T-cell (primary cell): Measurements from ENCODE around the gene NUP107. TPM values are rescaled to one million over a fixed set of nuclear protein-coding genes. Genes with fewer than 3 reads are reported as not detected.

ENCODE experiments used
- ATAC-seq, 4 experiments: fragments of 200-7000 bp in 3 of 4; fragments of 150-1000 bp in 1 of 4; cut with Tn5 transposase; replicated peaks in 1 of 4; 1 replicate in 3 of 4; 2 replicates in 1 of 4; pipeline ENCODE4 v1.10.0; 2021; ENCODE audit warnings: moderate library complexity in 3 of 4, mild to moderate bottlenecking in 2 of 4, moderate number of reproducible peaks in 1 of 4
- CTCF ChIA-PET, 2 donors: fragments of 300-600 bp; sonication (Branson Sonifier 250); formaldehyde crosslinking; loops; one replicate each; lab custom pipeline; 2022; ENCODE audit warnings: antibody characterized with exemption in 2 of 2; lab: Charles Lee
- POLR2A ChIA-PET, 2 donors: fragments of 300-600 bp; sonication (Branson Sonifier 250); formaldehyde crosslinking; loops; one replicate each; lab custom pipeline; 2022; ENCODE audit warnings: antibody characterized with exemption in 2 of 2; lab: Charles Lee
- DNase-seq, 35 experiments: peaks; one replicate each; pipeline versions ENCODE4 v3.0.0 to v3.0.0-alpha.2; 2013 to 2023
- H3K27ac ChIP-seq: one replicate; pipeline ENCODE4 v1.5.1; 2013; ENCODE audit warnings: low read length
- H3K27me3 ChIP-seq, 2 experiments: replicated peaks in 1 of 2; 1 replicate in 1 of 2; 2 replicates in 1 of 2; pipeline versions ENCODE4 v1.6.1 to v1.7.0; 2013; ENCODE audit warnings: low read length in 1 of 2, mixed read lengths in 1 of 2; ENCODE audit not compliant: control insufficient read depth in 2 of 2, insufficient read depth in 2 of 2; ENCODE audit errors: extremely low read depth in 1 of 2
- H3K36me3 ChIP-seq, 2 donors: 1 replicate in 1 of 2; 2 replicates in 1 of 2; pipeline versions ENCODE4 v1.6.1 to v1.7.0; 2013; ENCODE audit warnings: low read length in 1 of 2; ENCODE audit not compliant: control insufficient read depth in 2 of 2, insufficient read depth in 1 of 2; ENCODE audit errors: extremely low read depth in 1 of 2
- H3K4me1 ChIP-seq, 2 experiments: 1 replicate in 1 of 2; 2 replicates in 1 of 2; pipeline versions ENCODE4 v1.6.1 to v1.7.0; 2013; ENCODE audit warnings: low read length in 2 of 2, mixed read lengths in 1 of 2; ENCODE audit not compliant: insufficient read depth in 2 of 2, control insufficient read depth in 1 of 2; ENCODE audit errors: extremely low read depth in 1 of 2
- H3K4me3 ChIP-seq, 2 donors: 1 replicate in 1 of 2; 2 replicates in 1 of 2; pipeline versions ENCODE4 v1.5.1 to v1.7.0; 2013; ENCODE audit warnings: mild to moderate bottlenecking in 2 of 2, low read length in 1 of 2, moderate library complexity in 1 of 2; ENCODE audit not compliant: control insufficient read depth in 1 of 2; ENCODE audit errors: extremely low read depth in 1 of 2
- H3K9me3 ChIP-seq: 2 replicates; pipeline ENCODE4 v1.7.0; 2013
- H3K27ac Mint-ChIP-seq, 2 donors: one replicate each; pipeline ENCODE4 v1.8.0; 2020 to 2021; ENCODE audit warnings: mild to moderate bottlenecking in 2 of 2, mixed read lengths in 2 of 2
- H3K27me3 Mint-ChIP-seq, 2 donors: one replicate each; pipeline ENCODE4 v1.8.0; 2021 to 2022; ENCODE audit warnings: mixed read lengths in 2 of 2
- H3K36me3 Mint-ChIP-seq: one replicate; pipeline ENCODE4 v1.8.0; 2021; ENCODE audit warnings: mixed read lengths
- H3K4me1 Mint-ChIP-seq, 3 donors: one replicate each; pipeline ENCODE4 v1.8.0; 2020 to 2022; ENCODE audit warnings: mixed read lengths in 3 of 3, mild to moderate bottlenecking in 1 of 3
- H3K4me3 Mint-ChIP-seq, 3 donors: one replicate each; pipeline ENCODE4 v1.8.0; 2020 to 2022; ENCODE audit warnings: mild to moderate bottlenecking in 3 of 3, mixed read lengths in 3 of 3, moderate library complexity in 3 of 3
- H3K9me3 Mint-ChIP-seq, 3 donors: one replicate each; pipeline ENCODE4 v1.8.0; 2020 to 2022; ENCODE audit warnings: mixed read lengths in 3 of 3
- WGBS: methylation state at CpG from one replicate; pipeline ENCODE4 v1.1.5; 2013; ENCODE audit warnings: missing lambda C conversion rate; ENCODE audit not compliant: insufficient coverage; 5-methylcytosine and 5-hydroxymethylcytosine counted together
- total RNA-seq, 35 experiments: library from RNA in 6 of 35; stranded (reverse) in 6 of 35; fragments of 120-200 nt in 1 of 35; gene quantifications; one replicate each; pipeline versions ENCODE4 v1.2.1 to v1.2.4 and lab custom pipeline; 2013 to 2026

The NUP107 gene
- total RNA-seq, 5 donors from 2014 or later (not counting 1 experiment from before 2014, with no cell fraction given) = 38.4 to 67.5 (median 50.7) TPM

DNA sequence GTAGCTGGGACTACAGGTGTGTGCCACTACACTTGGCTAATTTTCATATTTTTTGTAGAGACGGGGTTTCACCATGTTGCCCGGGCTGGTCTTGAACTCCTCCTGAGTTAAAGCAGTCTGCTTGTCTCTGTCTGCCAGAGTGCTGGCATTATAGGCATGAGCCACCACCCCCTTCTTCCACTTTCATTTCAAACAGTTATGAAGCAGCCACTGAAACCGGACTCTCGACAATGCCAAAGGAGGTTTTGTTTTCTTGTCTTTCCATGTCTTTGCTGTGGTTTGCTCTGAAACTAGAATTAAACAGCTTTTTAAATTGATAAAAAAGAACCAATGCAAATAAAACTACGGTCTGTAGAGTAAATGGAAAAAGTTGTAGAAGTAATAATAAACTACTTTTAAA, 45.6 kb upstream of the NUP107 start:
- ChIA-PET POLR2A (interaction anchor here in 1 of 2 donors (0.6 to 1.1 kb wide), 2 partner anchors 14 to 29 kb away, joined by 3 to 4 read pairs; no protein-coding TSS in a partner anchor), CTCF (interaction anchor here in 1 of 2 donors (1.1 kb wide), 1 partner anchor 11 kb away, joined by 3 read pairs; no protein-coding TSS in a partner anchor)
- Histone ChIP-seq H3K27ac (peak overlapping the region; percentile 16), H3K36me3 (peaks cover 0 to 10% of the 10 kb centered on the region in 2 donors), H3K4me1 (peaks cover 45 to 50% of the 10 kb centered on the region in 2 experiments), H3K9me3 (no peaks in the 10 kb centered on the region), H3K4me3 (peak overlapping the region; percentile 3 to 15), H3K27me3 (no peaks in the 10 kb centered on the region)
- Mint-ChIP-seq H3K4me1 (peaks cover 89 to 93% (median 92%) of the 10 kb centered on the region in 3 donors), H3K27ac (peak overlapping the region; percentile 69 to 73), H3K27me3 (no peaks in the 10 kb centered on the region), H3K36me3 (peaks cover 15% of the 10 kb centered on the region), H3K4me3 (peak overlapping the region; percentile 51 to 68 (median 61)), H3K9me3 (no peaks in the 10 kb centered on the region)
- WGBS = 0% methylated on average over 2 of the region's 5 CpGs
- DNase-seq = peak in 16 of 35 experiments; percentile 10 to 49 (median 20)
- peak; percentile 64 to 76 (median 70) for ATAC-seq

DNA sequence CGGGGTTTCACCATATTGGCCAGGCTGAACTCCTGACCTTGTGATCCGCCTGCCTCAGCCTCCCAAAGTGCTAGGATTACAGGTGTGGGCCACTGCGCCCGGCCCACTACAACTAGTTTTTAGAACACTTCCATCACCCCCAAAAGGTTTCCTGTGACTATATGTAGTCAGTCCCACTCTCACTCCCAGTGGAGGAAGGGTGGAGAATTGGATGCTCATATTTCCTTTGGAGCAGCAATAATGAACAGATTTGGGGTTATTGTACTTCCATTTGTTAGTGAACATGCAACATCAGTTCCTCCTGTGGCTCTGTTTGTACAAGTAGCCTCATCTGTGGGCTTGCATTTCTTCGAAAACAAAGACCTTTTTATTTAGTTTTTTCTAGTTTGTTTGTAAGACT, 40.3 kb upstream of the NUP107 start:
- CTCF ChIA-PET = interaction anchor here (0.6 to 0.8 kb wide), 3 partner anchors 34 to 257 kb away, joined by 3 to 6 read pairs (median 4); no protein-coding TSS in a partner anchor
- POLR2A ChIA-PET = interaction anchor here in 1 of 2 donors (0.6 kb wide), 1 partner anchor 35 kb away, joined by 3 read pairs; no protein-coding TSS in a partner anchor
- DNase-seq = no peak
- Histone ChIP-seq H3K27ac (no peak overlapping the region), H3K9me3 (no peaks in the 10 kb centered on the region), H3K4me1 (peaks cover 10 to 29% of the 10 kb centered on the region in 2 experiments), H3K36me3 (peaks cover 0 to 26% of the 10 kb centered on the region in 2 donors), H3K4me3 (no peak overlapping the region), H3K27me3 (no peaks in the 10 kb centered on the region)
- Mint-ChIP-seq H3K9me3 (no peaks in the 10 kb centered on the region), H3K27ac (peak overlapping the region; percentile 49 to 70), H3K27me3 (no peaks in the 10 kb centered on the region), H3K36me3 (peaks cover 24% of the 10 kb centered on the region), H3K4me3 (peak overlapping the region in 2 of 3 donors; percentile 17 to 49), H3K4me1 (peaks cover 67 to 77% (median 73%) of the 10 kb centered on the region in 3 donors)
- no peak for ATAC-seq
- 100% methylated on average over 1 of the region's 5 CpGs for WGBS

DNA sequence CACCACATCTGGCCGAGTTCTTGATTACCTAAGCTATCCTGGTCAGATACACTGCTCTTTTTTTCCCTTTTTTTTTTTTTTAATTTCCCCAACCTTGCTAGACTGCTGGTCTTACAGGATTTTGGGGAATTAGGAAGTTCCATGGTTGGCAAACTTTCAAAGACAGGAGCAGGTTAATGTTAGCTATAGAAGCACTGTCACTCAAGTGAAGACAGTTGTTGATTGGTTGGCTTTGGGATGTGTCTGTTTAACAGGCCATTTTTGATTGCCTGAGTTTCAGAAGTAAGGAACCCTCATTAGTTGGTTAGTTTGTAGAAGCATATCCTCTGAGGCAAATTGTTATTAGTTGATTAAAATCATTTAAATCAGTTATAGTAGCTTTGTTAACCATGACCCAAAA, 39.3 kb upstream of the NUP107 start:
- ATAC-seq = no peak
- Histone ChIP-seq H3K9me3 (no peaks in the 10 kb centered on the region), H3K27me3 (no peaks in the 10 kb centered on the region), H3K4me3 (no peak overlapping the region), H3K4me1 (peaks cover 5 to 28% of the 10 kb centered on the region in 2 experiments), H3K36me3 (peaks cover 0 to 34% of the 10 kb centered on the region in 2 donors), H3K27ac (peak overlapping the region; percentile 38)
- H3K36me3 Mint-ChIP-seq = peaks cover 26% of the 10 kb centered on the region
- no peaks in the 10 kb centered on the region for H3K9me3 Mint-ChIP-seq
- peaks cover 61 to 70% (median 63%) of the 10 kb centered on the region in 3 donors for H3K4me1 Mint-ChIP-seq
- no CpG with 5 or more reads among the region's 1 CpG for WGBS
- DNase-seq = no peak
- peak overlapping the region; percentile 36 to 79 for H3K27ac Mint-ChIP-seq
- POLR2A ChIA-PET = interaction anchor here (0.6 to 0.8 kb wide), 3 partner anchors 26 to 474 kb away, joined by 3 to 4 read pairs (median 3); no protein-coding TSS in a partner anchor
- CTCF ChIA-PET = interaction anchor here (0.5 to 0.9 kb wide), 5 partner anchors 10 to 289 kb away, joined by 3 to 6 read pairs (median 4); no protein-coding TSS in a partner anchor
- no peak overlapping the region for H3K4me3 Mint-ChIP-seq
- no peaks in the 10 kb centered on the region for H3K27me3 Mint-ChIP-seq

DNA sequence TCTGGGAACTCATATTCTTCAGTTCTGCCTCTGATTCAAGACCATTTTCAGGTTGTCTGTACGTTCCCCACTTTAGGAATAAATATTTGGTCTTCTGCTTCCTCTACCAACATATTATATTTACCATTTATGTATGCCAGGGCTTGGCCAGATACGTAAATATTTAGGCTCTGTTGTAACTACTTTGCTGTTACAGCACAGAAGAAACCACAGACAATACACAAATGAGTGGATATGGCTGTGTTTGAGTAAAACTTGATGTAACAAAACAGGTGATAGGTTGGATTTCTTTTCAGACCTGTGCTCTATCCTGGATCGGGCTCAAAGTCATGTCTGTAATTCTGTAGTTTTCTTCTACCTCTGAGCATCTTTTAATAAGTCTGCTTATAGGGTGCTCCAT, 38.6 kb upstream of the NUP107 start:
- no peak overlapping the region for H3K4me3 ChIP-seq
- peak overlapping the region; percentile 63 to 79 for H3K27ac Mint-ChIP-seq
- no peak overlapping the region for H3K4me3 Mint-ChIP-seq
- no peaks in the 10 kb centered on the region for H3K27me3 Mint-ChIP-seq
- no peak for ATAC-seq
- peak overlapping the region; percentile 38 for H3K27ac ChIP-seq
- H3K9me3 Mint-ChIP-seq = no peaks in the 10 kb centered on the region
- peaks cover under 1 to 37% of the 10 kb centered on the region in 2 donors for H3K36me3 ChIP-seq
- DNase-seq = no peak
- ChIA-PET POLR2A (no interaction called here), CTCF (interaction anchor here in 1 of 2 donors (0.7 to 1.4 kb wide), 3 partner anchors 14 to 292 kb away, joined by 3 to 6 read pairs (median 4); no protein-coding TSS in a partner anchor)
- H3K9me3 ChIP-seq = no peaks in the 10 kb centered on the region
- no CpG with 5 or more reads among the region's 3 CpGs for WGBS
- peaks cover 56 to 63% (median 57%) of the 10 kb centered on the region in 3 donors for H3K4me1 Mint-ChIP-seq
- peaks cover 22% of the 10 kb centered on the region for H3K36me3 Mint-ChIP-seq
- H3K27me3 ChIP-seq = no peaks in the 10 kb centered on the region
- H3K4me1 ChIP-seq = peaks cover 5 to 24% of the 10 kb centered on the region in 2 experiments

DNA sequence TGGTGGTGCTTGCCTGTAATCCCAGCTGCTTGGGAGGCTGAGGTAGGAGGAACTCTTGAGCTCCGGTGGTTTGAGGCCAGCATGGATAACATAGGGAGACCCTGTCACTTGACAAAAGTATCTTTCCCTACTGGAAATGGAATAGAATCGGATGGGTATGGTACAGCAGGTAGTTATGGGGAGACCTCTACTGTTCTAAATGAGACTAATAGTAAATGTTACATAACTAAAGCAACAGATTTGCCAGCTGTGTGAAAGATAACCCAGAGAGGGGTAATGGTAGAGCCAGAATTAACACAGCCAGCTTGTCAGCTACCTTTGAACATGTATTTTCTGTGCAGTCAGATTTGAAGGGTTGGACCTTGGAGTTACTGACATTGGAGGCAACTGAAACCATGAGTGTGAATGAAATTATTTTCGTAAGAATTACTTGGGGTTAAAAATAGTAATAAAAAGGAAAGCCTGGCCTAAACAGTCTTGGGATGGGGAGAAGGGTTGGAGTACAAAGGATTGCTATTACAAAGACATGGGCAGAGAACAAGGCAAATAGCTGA, 21.7 kb upstream of the NUP107 start:
- DNase-seq (no peak), ATAC-seq (peak in 1 of 4 experiments; percentile 17)
- no peak overlapping the region for H3K4me3 Mint-ChIP-seq
- H3K27ac Mint-ChIP-seq = peak overlapping the region; percentile 52 to 58
- WGBS = 71% methylated on average over 1 of the region's 3 CpGs
- H3K9me3 Mint-ChIP-seq = no peaks in the 10 kb centered on the region
- Histone ChIP-seq H3K36me3 (peaks cover 0 to 17% of the 10 kb centered on the region in 2 donors), H3K27me3 (no peaks in the 10 kb centered on the region), H3K9me3 (no peaks in the 10 kb centered on the region), H3K27ac (no peak overlapping the region), H3K4me1 (peaks cover 3 to 11% of the 10 kb centered on the region in 2 experiments), H3K4me3 (no peak overlapping the region)
- ChIA-PET POLR2A (no interaction called here), CTCF (interaction anchor here in 1 of 2 donors (1.0 kb wide), 1 partner anchor 308 kb away, joined by 3 read pairs; no protein-coding TSS in a partner anchor)
- H3K4me1 Mint-ChIP-seq = peaks cover 33 to 49% (median 33%) of the 10 kb centered on the region in 3 donors
- H3K36me3 Mint-ChIP-seq = peaks cover 12% of the 10 kb centered on the region
- H3K27me3 Mint-ChIP-seq = no peaks in the 10 kb centered on the region

DNA sequence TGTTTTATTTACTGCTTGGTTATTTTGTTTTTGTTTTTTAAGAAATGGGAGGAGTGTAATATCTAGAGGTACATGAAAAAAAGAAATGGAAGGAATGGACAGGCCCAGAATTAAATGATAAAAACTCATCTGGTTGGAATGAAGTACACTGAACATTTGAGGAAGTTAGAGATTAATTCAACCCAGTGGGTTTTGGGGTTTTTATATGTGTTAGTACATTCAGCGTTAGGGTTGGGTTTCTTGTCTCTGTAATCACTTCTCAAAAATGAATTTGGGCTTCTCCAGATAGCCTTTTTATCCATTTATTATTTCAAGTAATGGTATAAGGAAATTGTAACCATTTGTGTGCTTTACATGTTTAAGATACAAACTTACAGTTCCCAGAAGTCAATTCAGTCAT, 19.5 kb upstream of the NUP107 start:
- Histone ChIP-seq H3K36me3 (peaks cover 0 to 3% of the 10 kb centered on the region in 2 donors), H3K27ac (peak overlapping the region; percentile 13), H3K27me3 (no peaks in the 10 kb centered on the region), H3K4me3 (no peak overlapping the region), H3K9me3 (no peaks in the 10 kb centered on the region), H3K4me1 (peaks cover 3 to 16% of the 10 kb centered on the region in 2 experiments)
- ChIA-PET POLR2A (interaction anchor here in 1 of 2 donors (0.6 kb wide), 1 partner anchor 22 kb away, joined by 5 read pairs; no protein-coding TSS in a partner anchor), CTCF (interaction anchor here in 1 of 2 donors (0.5 kb wide), 1 partner anchor 15 kb away, joined by 3 read pairs; no protein-coding TSS in a partner anchor)
- no peak for ATAC-seq
- no CpG with 5 or more reads among the region's 1 CpG for WGBS
- no peaks in the 10 kb centered on the region for H3K27me3 Mint-ChIP-seq
- H3K36me3 Mint-ChIP-seq = peaks cover 6% of the 10 kb centered on the region
- peaks cover 44 to 51% (median 44%) of the 10 kb centered on the region in 3 donors for H3K4me1 Mint-ChIP-seq
- H3K9me3 Mint-ChIP-seq = no peaks in the 10 kb centered on the region
- DNase-seq = no peak
- peak overlapping the region; percentile 54 to 67 for H3K27ac Mint-ChIP-seq
- no peak overlapping the region for H3K4me3 Mint-ChIP-seq
